ENCODE data around the gene OXTR.

Gene OXTR

GRCh38 chr3:8734137-8734878 is 35.1 kb downstream of the OXTR start:
- in situ Hi-C loops (cut with HindIII; ENCODE audit: low sequenced_read_pairs), result no loop called here
- TF ChIP-seq CTCF (IDR thresholded peaks at IDR 0.05; ENCODE audit: low read depth, low read length, missing control alignments), result no peak
- no peak overlapping the region for H3K4me3 ChIP-seq (ENCODE audit: low read depth, low read length)
- DNase-seq (ENCODE audit: low read depth), result no peak

GRCh38 chr3:8733332-8734094 is 35.9 kb downstream of the OXTR start, which contains the start of gene CAV3:
TSS of gene CAV3 (plus strand) at chr3:8733802. CDS start at chr3:8733877, 75 bp downstream.
- DNase-seq (ENCODE audit: low read depth), result no peak
- TF ChIP-seq CTCF (IDR thresholded peaks at IDR 0.05; ENCODE audit: low read depth, low read length, missing control alignments), result no peak
- no peak within 1 kb of the TSS for H3K4me3 ChIP-seq (ENCODE audit: low read depth, low read length)
- in situ Hi-C loops (cut with HindIII; ENCODE audit: low sequenced_read_pairs), result no loop called here

GRCh38 chr3:8732413-8732812 is 37.0 kb downstream of the OXTR start:
- no peak for TF ChIP-seq CTCF (IDR thresholded peaks at IDR 0.05; ENCODE audit: low read depth, low read length, missing control alignments)
- DNase-seq (ENCODE audit: low read depth), result no peak
- no peak overlapping the region for H3K4me3 ChIP-seq (ENCODE audit: low read depth, low read length)
- in situ Hi-C loops (cut with HindIII; ENCODE audit: low sequenced_read_pairs), result no loop called here

- in situ Hi-C loops (cut with HindIII; ENCODE audit: low sequenced_read_pairs), result no loop called here
- no peak for TF ChIP-seq CTCF (IDR thresholded peaks at IDR 0.05; ENCODE audit: low read depth, low read length, missing control alignments)
- DNase-seq (ENCODE audit: low read depth), result no peak
- no peak overlapping the region for H3K4me3 ChIP-seq (ENCODE audit: low read depth, low read length)
Measured at GRCh38 chr3:8730656-8731055, 38.8 kb downstream of the OXTR start.

GRCh38 chr3:8729479-8729878 is 39.9 kb downstream of the OXTR start:
- in situ Hi-C loops (cut with HindIII; ENCODE audit: low sequenced_read_pairs), result no loop called here
- no peak overlapping the region for H3K4me3 ChIP-seq (ENCODE audit: low read depth, low read length)

More at GRCh38 chr3:8729479-8729878, 39.9 kb downstream of the OXTR start:
- TF ChIP-seq CTCF (IDR thresholded peaks at IDR 0.05; ENCODE audit: low read depth, low read length, missing control alignments), result no peak
- no peak for DNase-seq (ENCODE audit: low read depth)
